A549 (cell line): ENCODE data around the gene SYNPR. TPM values are rescaled to one million over a fixed set of nuclear protein-coding genes. Genes with fewer than 3 reads are reported as not detected.

Experiments used
- ATAC-seq, 2 experiments: fragments of 200-7000 bp in 1 of 2; fragments of >200 bp in 1 of 2; cut with Nextera tagmentation in 1 of 2; cut with Tn5 transposase in 1 of 2; 3 replicates each; pipeline versions ENCODE4 v1.8.0 to v1.9.1; 2018 to 2020; ENCODE audit warnings: mild to moderate bottlenecking in 1 of 2, moderate library complexity in 1 of 2
- CTCF ChIA-PET: fragments of 300-600 bp; sonication (Branson Sonifier 250); formaldehyde crosslinking; extraction: SDS; loops from one replicate; lab custom pipeline; 2021; ENCODE audit warnings: antibody characterized with exemption, inconsistent platforms; lab: Yijun Ruan, JAX
- POLR2A ChIA-PET: fragments of 350-600 bp; formaldehyde crosslinking; extraction: SDS; loops from one replicate; lab custom pipeline; 2021; ENCODE audit warnings: antibody characterized with exemption, inconsistent platforms; lab: Yijun Ruan, JAX
- DNase-seq, 2 experiments: peaks; one replicate each; pipeline versions ENCODE4 v3.0.0 to v3.0.0-alpha.2; 2011 to 2016; ENCODE audit warnings: low read depth in 1 of 2, low spot score in 1 of 2
- FAIRE-seq: peaks from 2 replicates; lab custom pipeline; 2011; peaks lifted over from hg19 to GRCh38; lab: Jason Lieb, UNC
- H3K27ac ChIP-seq, 2 experiments: fragments of >200 bp; sonication (Bioruptor Twin); formaldehyde crosslinking; 3 replicates each; pipeline ENCODE4 v1.5.1; 2016 to 2017
- H3K4me1 ChIP-seq: fragments of >200 bp; sonication (Bioruptor Twin); formaldehyde crosslinking; 3 replicates; pipeline ENCODE4 v1.6.1; 2016
- H3K4me2 ChIP-seq: fragments of >200 bp; sonication (Bioruptor Twin); formaldehyde crosslinking; 3 replicates; pipeline ENCODE4 v1.6.1; 2016
- H3K4me3 ChIP-seq: fragments of >200 bp; sonication (Bioruptor Twin); formaldehyde crosslinking; 3 replicates; pipeline ENCODE4 v1.5.1; 2016
- H3K9me3 ChIP-seq: fragments of >200 bp; sonication (Bioruptor Twin); formaldehyde crosslinking; 3 replicates; pipeline ENCODE4 v1.6.1; 2016
- ATOH8 ChIP-seq: fragments of 250-450 bp; sonication (Bioruptor Pico); IDR thresholded peaks from 2 replicates; pipeline ENCODE4 v1.5.0; 2020; ENCODE audit warnings: low read depth, mild to moderate bottlenecking, moderate library complexity
- CBX8 ChIP-seq: fragments of 200-600 bp; sonication (generic); IDR thresholded peaks from 2 replicates; pipeline ENCODE4 v1.6.1; 2016
- CHD4 ChIP-seq: fragments of 200-600 bp; sonication (generic); IDR thresholded peaks from 2 replicates; pipeline ENCODE4 v1.6.1; 2016; ENCODE audit warnings: antibody characterized with exemption, mild to moderate bottlenecking, borderline replicate concordance
- E2F6 ChIP-seq: IDR thresholded peaks from 2 replicates; pipeline ENCODE4 v1.6.1; 2012; ENCODE audit warnings: low read depth, borderline replicate concordance
- EHMT2 ChIP-seq: fragments of 200-600 bp; sonication (generic); IDR thresholded peaks from 2 replicates; pipeline ENCODE4 v1.6.1; 2016; ENCODE audit warnings: antibody characterized with exemption, low read depth, mild to moderate bottlenecking, moderate library complexity
- ESRRA ChIP-seq: fragments of 150-350 bp; IDR thresholded peaks from 2 replicates; pipeline ENCODE4 v1.6.1; 2014; ENCODE audit warnings: mild to moderate bottlenecking, low read length, borderline replicate concordance
- FOSB ChIP-seq: fragments of 250-450 bp; sonication (Bioruptor Pico); IDR thresholded peaks from 2 replicates; pipeline ENCODE4 v1.5.0; 2020; ENCODE audit warnings: mild to moderate bottlenecking, moderate library complexity
- FOSL2 ChIP-seq, 2 experiments: fragments of 450-650 bp in 1 of 2; fragments of >200 bp in 1 of 2; sonication (Bioruptor Twin) in 1 of 2; formaldehyde crosslinking; IDR thresholded peaks; 2 replicates each; pipeline versions ENCODE4 v1.5.0 to v1.6.1; 2016 to 2020; ENCODE audit warnings: mild to moderate bottlenecking in 1 of 2, moderate library complexity in 1 of 2
- HDAC2 ChIP-seq: fragments of 200-600 bp; sonication (generic); IDR thresholded peaks from 2 replicates; pipeline ENCODE4 v1.6.1; 2016
- HEYL ChIP-seq: fragments of 250-450 bp; sonication (Bioruptor Pico); IDR thresholded peaks from 2 replicates; pipeline ENCODE4 v1.8.0; 2021; ENCODE audit warnings: mild to moderate bottlenecking, moderate library complexity
- HMGXB4 ChIP-seq: fragments of 250-450 bp; sonication (Bioruptor Pico); IDR thresholded peaks from 2 replicates; pipeline ENCODE4 v1.5.0; 2021; ENCODE audit warnings: mild to moderate bottlenecking, moderate library complexity, borderline replicate concordance
- HOXA7 ChIP-seq: fragments of 250-450 bp; sonication (Bioruptor Pico); IDR thresholded peaks from 2 replicates; pipeline ENCODE4 v1.5.0; 2020; ENCODE audit warnings: mild to moderate bottlenecking, moderate library complexity
- JUN ChIP-seq, 2 experiments: fragments of >200 bp; sonication (Bioruptor Twin); formaldehyde crosslinking; IDR thresholded peaks; 2 replicates in 1 of 2; 3 replicates in 1 of 2; pipeline ENCODE4 v1.6.1; 2016 to 2017
- MAZ ChIP-seq: fragments of 150-350 bp; IDR thresholded peaks from 2 replicates; pipeline ENCODE4 v1.6.1; 2014; ENCODE audit warnings: antibody characterized with exemption, low read depth, low read length, borderline replicate concordance
- MYC ChIP-seq: IDR thresholded peaks from 2 replicates; pipeline ENCODE4 v1.6.1; 2012; ENCODE audit warnings: mild to moderate bottlenecking, inconsistent platforms, low read length, improper control_type of control experiment, borderline replicate concordance
- RAD21 ChIP-seq, 2 experiments: fragments of >200 bp in 1 of 2; sonication (Bioruptor Twin) in 1 of 2; formaldehyde crosslinking in 1 of 2; IDR thresholded peaks in 1 of 2; conservative IDR thresholded peaks in 1 of 2; 2 replicates in 1 of 2; 3 replicates in 1 of 2; pipeline ENCODE4 v1.6.1; 2012 to 2018; ENCODE audit warnings: inconsistent platforms in 1 of 2
- REST ChIP-seq: fragments of 200-600 bp; sonication (generic); IDR thresholded peaks from 2 replicates; pipeline ENCODE4 v1.6.1; 2016; ENCODE audit warnings: antibody characterized with exemption, mild to moderate bottlenecking, moderate library complexity
- RFX5 ChIP-seq: fragments of 450-650 bp; IDR thresholded peaks from 2 replicates; pipeline ENCODE4 v1.7.1; 2014; ENCODE audit warnings: antibody characterized with exemption, mild to moderate bottlenecking, moderate library complexity
- RNF2 ChIP-seq: fragments of 200-600 bp; sonication (generic); IDR thresholded peaks from 2 replicates; pipeline ENCODE4 v1.6.1; 2016; ENCODE audit warnings: low read depth, mild to moderate bottlenecking, antibody characterized with exemption, moderate library complexity, borderline replicate concordance
- SMC3 ChIP-seq: fragments of >200 bp; sonication (Bioruptor Twin); formaldehyde crosslinking; IDR thresholded peaks from 3 replicates; pipeline ENCODE4 v1.6.1; 2018; ENCODE audit warnings: inconsistent platforms
- ZC3H11A ChIP-seq: fragments of 450-650 bp; IDR thresholded peaks from 2 replicates; pipeline ENCODE4 v1.6.1; 2014; ENCODE audit warnings: antibody characterized with exemption, mild to moderate bottlenecking
- ZFP36 ChIP-seq: fragments of 450-650 bp; IDR thresholded peaks from 2 replicates; pipeline ENCODE4 v1.6.1; 2014; ENCODE audit warnings: borderline replicate concordance; ENCODE audit not compliant: partially characterized antibody
- WGBS: methylation state at CpG from one replicate; pipeline ENCODE4 v1.1.6; 2017; ENCODE audit errors: missing lambda C conversion rate; 5-methylcytosine and 5-hydroxymethylcytosine counted together
- polyA plus RNA-seq, 4 experiments: library from polyadenylated mRNA; depleted of rRNA in 3 of 4; stranded (reverse); fragments of >200 nt; fragmentation: RNase III in 1 of 4; extraction: RNeasy Plus Mini Kit Qiagen cat#74134 plus additional on column Dnase treatment in 1 of 4; gene quantifications; 2 replicates in 3 of 4; 3 replicates in 1 of 4; pipeline ENCODE4 v1.2.3, GENCODE V29; 2011 to 2017

SYNPR gene
- polyA plus RNA-seq, 2 of the 4 experiments (the other 2 are of a cell fraction): not detected

GRCh38 chr3:63390710-63391230 is 112.7 kb downstream of the SYNPR start:
- Histone ChIP-seq H3K4me2 (no peak overlapping the region), H3K4me1 (no peaks in the 10 kb centered on the region), H3K27ac (no peak overlapping the region), H3K4me3 (no peak overlapping the region), H3K9me3 (no peaks in the 10 kb centered on the region)
- 14% methylated on average over 5 of the region's 5 CpGs for WGBS
- CTCF ChIA-PET: no interaction called here
- no peak for TF ChIP-seq HMGXB4 (CRISPR knock-in tag)
- TF ChIP-seq RFX5: no peak
- TF ChIP-seq ZFP36: no peak
- TF ChIP-seq SMC3: no peak
- no peak for TF ChIP-seq ATOH8
- TF ChIP-seq HOXA7 (CRISPR knock-in tag): no peak
- TF ChIP-seq ZC3H11A: no peak
- no peak for TF ChIP-seq MYC
- no peak for TF ChIP-seq FOSL2 (IDR thresholded peaks at IDR 0.05)
- TF ChIP-seq FOSL2 (CRISPR knock-in tag; IDR thresholded peaks at IDR 0.05): no peak
- TF ChIP-seq JUN (IDR thresholded peaks at IDR 0.05): no peak
- no peak for TF ChIP-seq CBX8
- no peak for TF ChIP-seq REST
- no peak for ATAC-seq
- POLR2A ChIA-PET: no interaction called here
- no peak for FAIRE-seq
- DNase-seq: no peak

- ATAC-seq: no peak
- ChIA-PET CTCF (interaction anchor here (1.2 kb wide), 1 partner anchor 249 kb away, joined by 3 read pairs; no protein-coding TSS in a partner anchor), POLR2A (no interaction called here)
- H3K4me2 ChIP-seq: no peak overlapping the region
- no peak for FAIRE-seq
- H3K4me3 ChIP-seq: no peak overlapping the region
- no peak overlapping the region for H3K27ac ChIP-seq
- H3K9me3 ChIP-seq: no peaks in the 10 kb centered on the region
- H3K4me1 ChIP-seq: no peaks in the 10 kb centered on the region
- 32% methylated on average over 4 of the region's 4 CpGs for WGBS
- no peak for DNase-seq
- no peak for TF ChIP-seq HMGXB4 (CRISPR knock-in tag)
- no peak for TF ChIP-seq FOSB (CRISPR knock-in tag)
- no peak for TF ChIP-seq EHMT2
- no peak for TF ChIP-seq CHD4
- no peak for TF ChIP-seq ATOH8
- no peak for TF ChIP-seq HDAC2
- TF ChIP-seq RNF2: no peak
- no peak for TF ChIP-seq HEYL (CRISPR knock-in tag)
- TF ChIP-seq E2F6: no peak
- TF ChIP-seq RAD21 (conservative IDR thresholded peaks at IDR 0.05 in 1 of 2, IDR thresholded peaks at IDR 0.05 in 1 of 2): no peak
- no peak for TF ChIP-seq ESRRA
- no peak for TF ChIP-seq REST
- no peak for TF ChIP-seq MAZ
Observed at GRCh38 chr3:63395960-63396359, 117.9 kb downstream of the SYNPR start.
